Liver (tissue), 9 donors: ENCODE measurements around the gene KAT7. TPM values are rescaled to one million over a fixed set of nuclear protein-coding genes. Genes with fewer than 3 reads are reported as not detected.

Experiments
- DNase-seq: peaks from one replicate; pipeline ENCODE4 v3.0.0-alpha.2; 2017; ENCODE audit warnings: low spot score
- H3K27ac ChIP-seq, 2 donors: one replicate each; pipeline ENCODE4 v1.7.0; 2013; ENCODE audit warnings: inconsistent platforms in 2 of 2, low read length in 2 of 2, control low read depth in 1 of 2, low read depth in 1 of 2, mild to moderate bottlenecking in 1 of 2
- H3K27me3 ChIP-seq, 4 donors: one replicate each; pipeline versions ENCODE4 v1.6.1 to v1.7.0; 2013; ENCODE audit warnings: low read length in 3 of 4, inconsistent platforms in 1 of 4, mild to moderate bottlenecking in 1 of 4, moderate library complexity in 1 of 4; ENCODE audit not compliant: control insufficient read depth in 4 of 4, insufficient read depth in 4 of 4
- H3K36me3 ChIP-seq, 4 donors: one replicate each; pipeline versions ENCODE4 v1.6.1 to v1.7.0; 2013; ENCODE audit warnings: low read length in 3 of 4, mild to moderate bottlenecking in 3 of 4, low read depth in 1 of 4, moderate library complexity in 1 of 4; ENCODE audit not compliant: control insufficient read depth in 4 of 4, insufficient read depth in 3 of 4
- H3K4me1 ChIP-seq, 4 donors: one replicate each; pipeline versions ENCODE4 v1.6.1 to v1.7.0; 2013; ENCODE audit warnings: low read length in 3 of 4, mild to moderate bottlenecking in 3 of 4, moderate library complexity in 1 of 4; ENCODE audit not compliant: control insufficient read depth in 4 of 4, insufficient read depth in 4 of 4
- H3K4me3 ChIP-seq, 3 donors: one replicate each; pipeline versions ENCODE4 v1.6.1 to v1.7.0; 2013; ENCODE audit warnings: low read length in 3 of 3, control low read depth in 1 of 3, low read depth in 1 of 3, mild to moderate bottlenecking in 1 of 3
- H3K9ac ChIP-seq, 2 donors: one replicate each; pipeline ENCODE4 v1.7.0; 2013; ENCODE audit warnings: low read length in 2 of 2, mild to moderate bottlenecking in 2 of 2, moderate library complexity in 2 of 2, control low read depth in 1 of 2, low read depth in 1 of 2
- H3K9me3 ChIP-seq, 4 donors: one replicate each; pipeline versions ENCODE4 v1.6.1 to v1.7.0; 2013; ENCODE audit warnings: low read length in 3 of 4; ENCODE audit not compliant: control insufficient read depth in 4 of 4
- ATF3 ChIP-seq: IDR thresholded peaks from 2 replicates; pipeline ENCODE4 v1.6.1; 2016; ENCODE audit warnings: antibody characterized with exemption
- EGR1 ChIP-seq, 2 donors: IDR thresholded peaks; 2 replicates each; pipeline ENCODE4 v1.6.1; 2016 to 2018; ENCODE audit warnings: antibody characterized with exemption in 2 of 2, low read depth in 2 of 2
- FOXA1 ChIP-seq: IDR thresholded peaks from 2 replicates; pipeline ENCODE4 v1.6.1; 2016; ENCODE audit warnings: antibody characterized with exemption
- FOXA2 ChIP-seq: IDR thresholded peaks from 2 replicates; pipeline ENCODE4 v1.6.1; 2016; ENCODE audit warnings: antibody characterized with exemption
- GABPA ChIP-seq, 2 donors: IDR thresholded peaks in 1 of 2; conservative IDR thresholded peaks in 1 of 2; 2 replicates each; pipeline ENCODE4 v1.6.1; 2016; ENCODE audit warnings: antibody characterized with exemption in 2 of 2, mild to moderate bottlenecking in 1 of 2, moderate library complexity in 1 of 2
- HNF4A ChIP-seq, 2 donors: conservative IDR thresholded peaks; 2 replicates each; pipeline ENCODE4 v1.6.1; 2016; ENCODE audit warnings: antibody characterized with exemption in 2 of 2, mild to moderate bottlenecking in 2 of 2
- HNF4G ChIP-seq: IDR thresholded peaks from 2 replicates; pipeline ENCODE4 v1.6.1; 2016; ENCODE audit warnings: antibody characterized with exemption
- JUND ChIP-seq, 2 donors: IDR thresholded peaks; 2 replicates each; pipeline ENCODE4 v1.6.1; 2016; ENCODE audit warnings: antibody characterized with exemption in 2 of 2
- MAX ChIP-seq: IDR thresholded peaks from 2 replicates; pipeline ENCODE4 v1.6.1; 2016; ENCODE audit warnings: antibody characterized with exemption
- NR2F2 ChIP-seq: IDR thresholded peaks from 2 replicates; pipeline ENCODE4 v1.6.1; 2016; ENCODE audit warnings: antibody characterized with exemption
- RAD21 ChIP-seq, 2 donors: IDR thresholded peaks; 2 replicates each; pipeline ENCODE4 v1.6.1; 2016; ENCODE audit warnings: antibody characterized with exemption in 2 of 2, mild to moderate bottlenecking in 2 of 2
- REST ChIP-seq: IDR thresholded peaks from 2 replicates; pipeline ENCODE4 v1.6.1; 2016; ENCODE audit warnings: antibody characterized with exemption, mild to moderate bottlenecking
- RXRA ChIP-seq, 2 donors: IDR thresholded peaks; 2 replicates each; pipeline ENCODE4 v1.6.1; 2017 to 2018; ENCODE audit warnings: antibody characterized with exemption in 2 of 2, mild to moderate bottlenecking in 1 of 2
- SP1 ChIP-seq: IDR thresholded peaks from 2 replicates; pipeline ENCODE4 v1.6.1; 2018; ENCODE audit warnings: antibody characterized with exemption, mild to moderate bottlenecking
- TAF1 ChIP-seq: conservative IDR thresholded peaks from 2 replicates; pipeline ENCODE4 v1.6.1; 2016; ENCODE audit warnings: antibody characterized with exemption, mild to moderate bottlenecking
- YY1 ChIP-seq: IDR thresholded peaks from 2 replicates; pipeline ENCODE4 v1.6.1; 2016; ENCODE audit warnings: antibody characterized with exemption, mild to moderate bottlenecking
- ZBTB33 ChIP-seq: IDR thresholded peaks from 2 replicates; pipeline ENCODE4 v1.6.1; 2016; ENCODE audit warnings: antibody characterized with exemption
- WGBS: extraction: QIAGEN DNeasy Blood & Tissue Kit; methylation state at CpG from one replicate; pipeline ENCODE4 v1.1.7; 2013; 5-methylcytosine and 5-hydroxymethylcytosine counted together
- polyA plus RNA-seq, 2 donors: library from polyadenylated mRNA; stranded (reverse) in 1 of 2; unstranded in 1 of 2; fragments of 200-250 nt in 1 of 2; fragments of >200 nt in 1 of 2; fragmentation: Nextera tagmentation in 1 of 2; extraction: Ambion mirVana in 1 of 2; gene quantifications; one replicate each; pipeline versions ENCODE4 v1.2.1 to v1.2.3, GENCODE V29; 2013 to 2015
- total RNA-seq, 2 donors: library from RNA; depleted of rRNA; stranded (reverse); fragments of >200 nt; gene quantifications; one replicate each; pipeline ENCODE4 v1.2.3, GENCODE V29; 2014
- donor health status: healthy.
- donor health status: healthy.
- donor health status: healthy.
- donor health status: healthy.
- donor health status: healthy.

KAT7 gene
- total and polyA plus RNA-seq, 4 donors: 6.1 to 24.2 (median 12.6) TPM

- Histone ChIP-seq H3K27ac (no peak overlapping the region), H3K4me3 (no peak overlapping the region), H3K4me1 (peaks cover 0 to 7% (median 6%) of the 10 kb centered on the region in 4 donors), H3K36me3 (no peaks in the 10 kb centered on the region), H3K9me3 (no peaks in the 10 kb centered on the region), H3K9ac (no peak overlapping the region), H3K27me3 (no peaks in the 10 kb centered on the region)
- no peak for TF ChIP-seq HNF4G
- no peak for TF ChIP-seq FOXA1
- TF ChIP-seq ZBTB33: no peak
- TF ChIP-seq REST: no peak
- TF ChIP-seq JUND (IDR thresholded peaks at IDR 0.05): no peak
- TF ChIP-seq EGR1 (IDR thresholded peaks at IDR 0.05; ENCODE audit: low read depth in 2 of 2): no peak
- no peak for TF ChIP-seq ATF3
- TF ChIP-seq TAF1: no peak
- no peak for TF ChIP-seq SP1
- no peak for TF ChIP-seq HNF4A (conservative IDR thresholded peaks at IDR 0.05)
- no peak for TF ChIP-seq GABPA (IDR thresholded peaks at IDR 0.05 in 1 of 2, conservative IDR thresholded peaks at IDR 0.05 in 1 of 2)
- no peak for TF ChIP-seq NR2F2
- no peak for TF ChIP-seq RXRA (IDR thresholded peaks at IDR 0.05)
- no peak for TF ChIP-seq MAX
- TF ChIP-seq FOXA2: no peak
- WGBS: 67% methylated on average over 3 of the region's 3 CpGs
- DNase-seq: no peak
Measured at GRCh38 chr17:49783071-49783715, 5.3 kb upstream of the KAT7 start.

GRCh38 chr17:49783791-49784190 is 4.7 kb upstream of the KAT7 start:
- H3K27me3 ChIP-seq: no peaks in the 10 kb centered on the region
- H3K4me3 ChIP-seq: no peak overlapping the region
- DNase-seq: no peak
- no peaks in the 10 kb centered on the region for H3K36me3 ChIP-seq
- H3K9me3 ChIP-seq: no peaks in the 10 kb centered on the region
- H3K9ac ChIP-seq: no peak overlapping the region
- H3K4me1 ChIP-seq: peaks cover 0 to 7% (median 6%) of the 10 kb centered on the region in 4 donors
- no peak overlapping the region for H3K27ac ChIP-seq
- no peak for TF ChIP-seq MAX
- TF ChIP-seq NR2F2: no peak
- no peak for TF ChIP-seq FOXA2
- TF ChIP-seq YY1: no peak
- no peak for TF ChIP-seq RAD21 (IDR thresholded peaks at IDR 0.05)
- no peak for TF ChIP-seq FOXA1
- TF ChIP-seq TAF1: no peak
- no peak for TF ChIP-seq GABPA (IDR thresholded peaks at IDR 0.05 in 1 of 2, conservative IDR thresholded peaks at IDR 0.05 in 1 of 2)
- TF ChIP-seq HNF4A (conservative IDR thresholded peaks at IDR 0.05): no peak
- no peak for TF ChIP-seq JUND (IDR thresholded peaks at IDR 0.05)
- no peak for TF ChIP-seq SP1
- no peak for TF ChIP-seq RXRA (IDR thresholded peaks at IDR 0.05)
- TF ChIP-seq ATF3: no peak
- TF ChIP-seq EGR1 (IDR thresholded peaks at IDR 0.05; ENCODE audit: low read depth in 2 of 2): no peak
- TF ChIP-seq ZBTB33: no peak
- no peak for TF ChIP-seq REST
